Right atrium auricular region (tissue), 2 donors: ENCODE measurements around the gene PCDH9. TPM values are rescaled to one million over a fixed set of nuclear protein-coding genes. Genes with fewer than 3 reads are reported as not detected.

ENCODE experiments used
- DNase-seq: peaks from one replicate; pipeline ENCODE4 v3.0.0-alpha.2; 2019; ENCODE audit warnings: low spot score
- H3K27ac ChIP-seq, 2 donors: fragments of 200-600 bp; sonication (generic); 1 replicate in 1 of 2; 2 replicates in 1 of 2; pipeline ENCODE4 v1.5.1; 2016 to 2019
- H3K27me3 ChIP-seq, 2 donors: fragments of 200-600 bp; sonication (generic); one replicate each; pipeline versions ENCODE4 v1.5.1 to v1.6.0; 2017 to 2019
- H3K36me3 ChIP-seq: fragments of 200-600 bp; sonication (generic); one replicate; pipeline ENCODE4 v1.5.1; 2016
- H3K4me1 ChIP-seq, 2 donors: fragments of 200-600 bp; sonication (generic); one replicate each; pipeline versions ENCODE4 v1.5.1 to v1.6.0; 2017 to 2019
- H3K4me3 ChIP-seq, 2 donors: fragments of 200-600 bp; sonication (generic); 1 replicate in 1 of 2; 2 replicates in 1 of 2; pipeline ENCODE4 v1.5.1; 2017 to 2019; ENCODE audit warnings: mild to moderate bottlenecking in 1 of 2, moderate library complexity in 1 of 2
- H3K9me3 ChIP-seq, 2 donors: fragments of 200-600 bp; sonication (generic); one replicate each; pipeline ENCODE4 v1.5.1; 2019
- total RNA-seq, 2 donors: library from RNA; depleted of rRNA; stranded (reverse); fragments of >200 nt; gene quantifications; one replicate each; pipeline ENCODE4 v1.1.0, GENCODE V29; 2016
- TF ChIP-seq, protein P1 (sequence below), 2 donors: fragments of 200-600 bp; sonication (generic); IDR thresholded peaks; one replicate each; pipeline ENCODE4 v1.5.1; 2019; ENCODE audit warnings: antibody characterized with exemption in 2 of 2

PCDH9 gene
- total RNA-seq, 2 donors from 2014 or later = 19.4 to 28.7 TPM

DNA sequence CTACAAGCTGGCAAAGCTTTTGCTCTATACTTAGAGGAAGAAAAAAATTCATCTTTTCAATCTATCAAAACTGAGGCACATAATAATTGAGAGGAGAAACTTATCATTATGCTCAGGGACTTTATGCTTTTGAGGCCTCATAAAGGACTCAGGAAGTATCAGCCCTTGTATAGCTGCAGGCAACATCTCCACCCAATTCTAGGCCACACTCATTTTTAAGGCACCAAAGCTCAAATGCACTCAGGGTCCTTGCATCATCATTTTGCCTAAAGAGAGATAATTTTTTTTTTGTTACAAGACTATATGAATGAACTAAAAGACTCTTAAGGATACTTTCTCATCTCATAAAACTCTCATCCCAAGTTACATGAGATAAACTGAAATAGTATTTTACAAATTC is 78.5 kb downstream of the PCDH9 start:
- Histone ChIP-seq H3K4me1 (peaks cover 0 to 24% of the 10 kb centered on the region in 2 donors), H3K4me3 (no peak overlapping the region), H3K27ac (no peak overlapping the region), H3K27me3 (no peaks in the 10 kb centered on the region), H3K36me3 (no peaks in the 10 kb centered on the region), H3K9me3 (no peaks in the 10 kb centered on the region)
- TF ChIP-seq, protein P1, sequence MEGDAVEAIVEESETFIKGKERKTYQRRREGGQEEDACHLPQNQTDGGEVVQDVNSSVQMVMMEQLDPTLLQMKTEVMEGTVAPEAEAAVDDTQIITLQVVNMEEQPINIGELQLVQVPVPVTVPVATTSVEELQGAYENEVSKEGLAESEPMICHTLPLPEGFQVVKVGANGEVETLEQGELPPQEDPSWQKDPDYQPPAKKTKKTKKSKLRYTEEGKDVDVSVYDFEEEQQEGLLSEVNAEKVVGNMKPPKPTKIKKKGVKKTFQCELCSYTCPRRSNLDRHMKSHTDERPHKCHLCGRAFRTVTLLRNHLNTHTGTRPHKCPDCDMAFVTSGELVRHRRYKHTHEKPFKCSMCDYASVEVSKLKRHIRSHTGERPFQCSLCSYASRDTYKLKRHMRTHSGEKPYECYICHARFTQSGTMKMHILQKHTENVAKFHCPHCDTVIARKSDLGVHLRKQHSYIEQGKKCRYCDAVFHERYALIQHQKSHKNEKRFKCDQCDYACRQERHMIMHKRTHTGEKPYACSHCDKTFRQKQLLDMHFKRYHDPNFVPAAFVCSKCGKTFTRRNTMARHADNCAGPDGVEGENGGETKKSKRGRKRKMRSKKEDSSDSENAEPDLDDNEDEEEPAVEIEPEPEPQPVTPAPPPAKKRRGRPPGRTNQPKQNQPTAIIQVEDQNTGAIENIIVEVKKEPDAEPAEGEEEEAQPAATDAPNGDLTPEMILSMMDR (IDR thresholded peaks at IDR 0.05) = no peak
- DNase-seq = no peak

DNA sequence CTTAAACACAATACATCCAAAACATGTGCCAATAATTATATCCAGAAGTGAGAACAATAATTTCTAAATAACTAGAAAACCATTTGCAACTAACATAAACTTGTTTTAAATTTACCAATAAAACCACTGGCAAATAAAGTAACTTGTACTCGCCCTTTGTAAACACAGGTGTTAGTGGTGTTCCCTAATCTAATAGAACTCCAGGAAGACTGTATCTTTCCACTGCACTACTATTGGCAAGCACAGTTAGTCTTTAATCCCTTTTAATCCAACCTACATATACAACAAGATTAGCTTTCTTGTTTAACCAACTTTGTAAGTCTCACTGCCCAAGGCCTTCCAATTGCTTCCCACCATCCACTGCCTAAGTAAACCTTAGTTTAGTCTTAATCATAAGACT is 79.5 kb downstream of the PCDH9 start:
- Histone ChIP-seq H3K27me3 (no peaks in the 10 kb centered on the region), H3K9me3 (no peaks in the 10 kb centered on the region), H3K4me3 (no peak overlapping the region), H3K36me3 (no peaks in the 10 kb centered on the region), H3K27ac (no peak overlapping the region), H3K4me1 (peaks cover 0 to 33% of the 10 kb centered on the region in 2 donors)
- no peak for DNase-seq
- TF ChIP-seq, protein P1 (IDR thresholded peaks at IDR 0.05) = no peak

DNA sequence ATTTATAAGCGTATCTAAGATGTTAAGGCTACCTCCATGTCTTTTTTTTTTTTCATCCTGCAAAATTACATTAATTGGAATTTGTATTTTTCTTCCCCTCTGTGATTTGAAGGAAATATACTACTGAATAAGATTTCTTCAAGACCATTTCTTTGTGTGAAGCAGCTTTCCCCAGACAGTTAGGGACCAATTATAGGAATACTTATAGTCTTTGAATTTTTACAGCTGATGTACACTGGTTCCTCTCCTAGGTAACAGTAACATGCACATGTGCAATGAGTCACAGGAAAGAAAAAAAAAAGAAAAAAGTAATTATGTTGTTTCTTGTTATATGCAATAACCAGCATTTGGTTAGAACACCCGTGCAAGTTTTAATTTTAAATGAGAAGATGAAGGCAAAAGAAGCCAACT is 82.0 kb downstream of the PCDH9 start:
- TF ChIP-seq, protein P1 (IDR thresholded peaks at IDR 0.05) = no peak
- H3K4me3 ChIP-seq = no peak overlapping the region
- no peaks in the 10 kb centered on the region for H3K36me3 ChIP-seq
- no peaks in the 10 kb centered on the region for H3K27me3 ChIP-seq
- peak overlapping the region; percentile 68 to 82 for H3K27ac ChIP-seq
- peaks cover 0 to 51% of the 10 kb centered on the region in 2 donors for H3K4me1 ChIP-seq
- no peaks in the 10 kb centered on the region for H3K9me3 ChIP-seq
- no peak for DNase-seq

DNA sequence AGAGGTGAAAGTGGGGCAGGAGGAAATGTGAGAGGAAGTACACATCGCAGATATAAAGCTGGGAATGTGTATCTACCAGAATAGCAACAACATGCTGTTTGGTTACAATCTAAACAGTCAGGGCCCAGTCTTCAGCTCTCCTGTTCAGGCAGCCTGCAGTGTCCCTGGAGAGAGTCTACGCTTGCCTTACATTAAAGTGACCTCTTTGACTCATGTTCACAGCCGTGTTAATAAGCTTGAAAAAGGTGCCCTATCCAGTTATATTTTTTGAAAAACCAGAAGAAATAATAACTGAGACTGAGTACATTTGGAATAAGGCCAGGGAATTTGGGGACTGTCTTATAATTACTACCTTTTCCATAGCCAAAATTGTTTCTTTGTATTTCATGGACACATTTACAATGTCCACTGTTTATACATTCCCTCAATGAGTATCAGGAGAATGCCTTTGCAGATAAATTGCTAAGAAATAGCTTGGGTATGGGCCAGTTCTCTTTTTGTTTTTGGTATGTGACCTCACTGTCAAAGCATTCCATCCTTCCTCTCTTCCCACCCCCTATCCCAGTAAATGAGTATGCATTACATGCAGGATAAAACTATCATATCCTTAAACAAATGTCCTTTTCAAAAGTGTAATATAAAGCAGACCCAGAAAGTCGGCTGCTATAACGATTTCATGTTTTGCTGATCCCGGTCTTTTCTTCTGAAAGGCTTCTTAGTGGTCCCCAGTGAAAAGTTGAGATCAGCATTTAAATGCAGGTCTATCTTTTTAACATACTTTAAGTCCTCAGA is 82.6 kb downstream of the PCDH9 start:
- TF ChIP-seq, protein P1 (IDR thresholded peaks at IDR 0.05) = no peak
- DNase-seq = no peak
- no peaks in the 10 kb centered on the region for H3K36me3 ChIP-seq
- peaks cover 0 to 51% of the 10 kb centered on the region in 2 donors for H3K4me1 ChIP-seq
- H3K27me3 ChIP-seq = no peaks in the 10 kb centered on the region
- H3K4me3 ChIP-seq = peak overlapping the region in 1 of 2 donors; percentile 18
- peak overlapping the region; percentile 68 to 82 for H3K27ac ChIP-seq
- H3K9me3 ChIP-seq = no peaks in the 10 kb centered on the region

DNA sequence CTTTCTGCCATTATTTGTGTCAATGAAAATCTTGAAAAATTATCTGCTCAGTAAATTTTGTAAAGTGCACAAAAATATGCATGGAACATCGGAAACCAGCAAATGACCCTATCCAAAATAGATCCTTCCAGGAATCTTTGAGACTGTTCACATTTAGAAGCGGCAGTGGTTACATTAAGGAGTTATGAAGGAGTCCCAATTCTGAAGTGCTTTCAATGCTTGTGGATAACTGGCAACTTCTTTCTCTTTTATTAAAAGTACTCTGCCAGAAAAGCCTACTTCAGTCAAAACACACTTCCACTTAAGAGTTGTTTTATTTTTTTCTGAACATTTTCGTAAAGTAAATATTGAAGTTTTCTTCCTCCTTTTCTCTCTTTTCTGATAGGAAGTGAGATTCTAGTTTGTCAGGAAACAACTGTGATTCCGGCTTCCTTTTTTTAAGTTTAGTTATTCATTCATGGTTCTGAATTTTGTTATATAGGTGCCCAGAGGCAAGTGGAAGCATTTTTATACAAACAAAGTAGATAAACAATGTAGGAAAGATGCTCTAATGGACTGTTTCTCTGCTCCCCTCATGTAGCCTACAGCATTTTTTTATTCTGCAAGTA is 83.5 kb downstream of the PCDH9 start:
- DNase-seq = no peak
- TF ChIP-seq, protein P1 (IDR thresholded peaks at IDR 0.05) = no peak
- no peaks in the 10 kb centered on the region for H3K36me3 ChIP-seq
- no peaks in the 10 kb centered on the region for H3K9me3 ChIP-seq
- no peaks in the 10 kb centered on the region for H3K27me3 ChIP-seq
- H3K4me3 ChIP-seq = peak overlapping the region in 1 of 2 donors; percentile 18
- H3K4me1 ChIP-seq = peaks cover 0 to 51% of the 10 kb centered on the region in 2 donors
- peak overlapping the region; percentile 68 to 82 for H3K27ac ChIP-seq
